ENCODE measurements around the gene TOLLIP.

The TOLLIP gene

GRCh38 chr11:1289211-1289935 lies 20.1 kb downstream of the TOLLIP start:
- no peak for TF ChIP-seq CTCF (conservative IDR thresholded peaks at IDR 0.05; ENCODE audit: low read length)
- H3K4me3 ChIP-seq (ENCODE audit: low read length) = no peak overlapping the region
- DNase-seq (ENCODE audit: low read depth) = no peak

DNA sequence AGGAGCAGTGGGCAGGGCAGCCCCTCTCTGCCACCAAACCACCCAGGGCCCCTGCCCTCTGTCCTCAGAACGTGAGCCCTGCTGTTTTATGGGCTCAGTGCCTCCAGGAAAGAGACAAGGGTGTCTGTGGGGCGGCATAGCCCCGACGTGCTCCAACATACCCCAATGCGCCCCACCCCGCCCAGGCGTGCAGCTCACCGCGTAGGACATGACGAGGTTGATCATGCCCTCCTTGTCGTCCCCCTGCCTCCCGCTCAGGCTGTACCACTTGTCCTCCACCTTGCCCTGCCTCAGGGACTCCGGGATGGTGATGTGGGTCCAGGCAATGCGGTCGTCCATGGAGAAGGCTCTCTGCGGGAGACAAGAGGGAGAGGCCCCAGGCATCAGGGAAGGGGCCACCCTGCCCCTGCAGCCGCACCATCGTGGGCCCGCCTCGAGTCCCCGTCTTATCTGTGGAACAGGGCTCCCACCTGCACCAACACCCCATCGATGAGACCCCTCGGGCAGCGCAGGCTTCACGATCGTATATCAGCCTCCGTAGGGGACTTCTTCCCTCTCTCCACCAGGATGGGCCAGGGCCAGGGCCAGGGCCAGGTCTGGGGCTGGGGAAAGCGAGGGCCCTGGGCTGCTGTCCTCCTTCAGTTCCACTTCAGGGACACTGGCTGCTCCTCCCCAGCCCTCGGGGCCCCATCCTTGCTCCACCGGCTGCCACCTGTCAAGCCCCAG lies 20.8 kb downstream of the TOLLIP start:
- no peak overlapping the region for H3K4me3 ChIP-seq (ENCODE audit: low read length)
- DNase-seq (ENCODE audit: low read depth) = no peak
- TF ChIP-seq CTCF (conservative IDR thresholded peaks at IDR 0.05; ENCODE audit: low read length) = no peak

DNA sequence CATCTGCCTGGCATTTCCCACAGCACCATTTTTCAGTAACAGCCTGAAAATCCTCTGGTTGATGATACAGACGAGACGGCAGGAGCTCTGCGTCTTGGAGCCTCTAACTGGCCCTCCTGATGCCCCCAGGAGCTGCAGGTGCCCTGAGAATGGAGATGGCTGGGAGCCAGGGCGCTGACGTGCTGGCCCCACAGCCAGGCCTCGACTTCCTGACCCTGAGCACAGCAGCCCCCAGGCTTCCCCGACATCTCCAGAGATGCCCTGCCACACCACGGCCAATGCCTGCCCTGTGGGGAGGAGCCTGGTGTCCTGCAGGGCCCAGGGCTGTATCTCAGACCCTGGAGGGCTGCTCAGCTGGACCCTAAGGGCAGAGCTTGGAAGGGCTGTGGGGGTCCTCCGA lies 21.5 kb downstream of the TOLLIP start:
- H3K4me3 ChIP-seq (ENCODE audit: low read length) = no peak overlapping the region
- no peak for TF ChIP-seq CTCF (conservative IDR thresholded peaks at IDR 0.05; ENCODE audit: low read length)
- DNase-seq (ENCODE audit: low read depth) = no peak

- DNase-seq (ENCODE audit: low read depth) = no peak
- no peak for TF ChIP-seq CTCF (conservative IDR thresholded peaks at IDR 0.05; ENCODE audit: low read length)
- H3K4me3 ChIP-seq (ENCODE audit: low read length) = no peak overlapping the region
Measured at GRCh38 chr11:1285876-1286275, 23.6 kb downstream of the TOLLIP start.

DNA sequence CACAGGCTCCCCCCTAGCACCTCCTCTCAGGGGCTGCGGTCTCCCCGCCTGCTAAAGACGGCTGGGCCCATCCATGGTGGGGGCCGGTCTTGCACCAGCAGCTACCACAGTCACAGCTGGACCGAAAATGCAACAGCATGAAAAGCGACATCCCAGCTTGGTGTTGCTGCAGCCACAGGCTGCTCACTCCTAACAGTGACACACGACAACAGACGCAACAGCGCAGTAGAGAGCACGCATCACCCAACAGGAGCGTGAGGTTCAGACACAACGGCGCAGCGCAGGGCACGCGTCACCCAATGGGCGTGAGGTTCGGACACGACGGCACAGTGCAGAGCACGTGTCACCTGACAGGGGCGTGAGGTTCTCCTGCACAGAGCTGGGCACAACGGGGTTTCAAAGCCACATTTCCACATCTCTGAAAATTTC lies 24.1 kb downstream of the TOLLIP start:
- DNase-seq (ENCODE audit: low read depth) = no peak
- H3K4me3 ChIP-seq (ENCODE audit: low read length) = no peak overlapping the region
- TF ChIP-seq CTCF (conservative IDR thresholded peaks at IDR 0.05; ENCODE audit: low read length) = no peak

- H3K4me3 ChIP-seq (ENCODE audit: low read length) = no peak overlapping the region
- no peak for TF ChIP-seq CTCF (conservative IDR thresholded peaks at IDR 0.05; ENCODE audit: low read length)
- DNase-seq (ENCODE audit: low read depth) = no peak
Measured at GRCh38 chr11:1283906-1284305, 25.5 kb downstream of the TOLLIP start.

DNA sequence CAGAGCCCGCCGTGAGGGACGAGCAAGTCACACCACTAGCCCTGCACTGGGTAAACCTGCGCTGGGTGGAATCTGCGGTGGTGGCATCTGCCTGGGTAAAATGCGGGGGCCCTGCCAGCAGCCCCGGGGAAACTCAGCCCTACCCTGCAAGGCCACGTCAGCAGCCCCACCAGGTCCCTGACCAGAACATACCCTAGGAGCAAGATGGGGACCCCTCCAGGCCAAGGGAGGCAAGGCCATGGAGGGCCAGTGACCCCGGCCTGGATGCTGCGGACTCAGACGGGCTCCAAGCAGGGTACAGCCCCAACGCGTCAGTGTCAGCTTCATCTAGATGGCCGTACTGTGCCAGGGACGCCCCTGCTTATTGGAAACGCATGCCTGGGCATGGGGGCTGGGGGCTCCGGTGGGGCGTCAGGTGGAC lies 26.3 kb downstream of the TOLLIP start:
- DNase-seq (ENCODE audit: low read depth) = no peak
- no peak for TF ChIP-seq CTCF (conservative IDR thresholded peaks at IDR 0.05; ENCODE audit: low read length)

More for the DNA sequence above, 26.3 kb downstream of the TOLLIP start:
- no peak overlapping the region for H3K4me3 ChIP-seq (ENCODE audit: low read length)

All from AG10803 (cell line).